GM18951 (cell line): Measurements from ENCODE around the gene DCP1B.

Source experiments
- POLR2A ChIP-seq: IDR thresholded peaks from 4 replicates; pipeline ENCODE4 v1.6.1; 2011; ENCODE audit warnings: mild to moderate bottlenecking; ENCODE audit not compliant: insufficient read length, insufficient read depth; ENCODE audit errors: extremely low read depth
- in situ Hi-C: fragments of 300-500 bp; cut with MboI; formaldehyde crosslinking; loops from one replicate; pipeline ENCODE4 v1.12.0; 2022; ENCODE audit warnings: low sequenced_read_pairs, mixed read lengths, inconsistent platforms; ENCODE audit not compliant: unreplicated experiment

Gene DCP1B

DNA sequence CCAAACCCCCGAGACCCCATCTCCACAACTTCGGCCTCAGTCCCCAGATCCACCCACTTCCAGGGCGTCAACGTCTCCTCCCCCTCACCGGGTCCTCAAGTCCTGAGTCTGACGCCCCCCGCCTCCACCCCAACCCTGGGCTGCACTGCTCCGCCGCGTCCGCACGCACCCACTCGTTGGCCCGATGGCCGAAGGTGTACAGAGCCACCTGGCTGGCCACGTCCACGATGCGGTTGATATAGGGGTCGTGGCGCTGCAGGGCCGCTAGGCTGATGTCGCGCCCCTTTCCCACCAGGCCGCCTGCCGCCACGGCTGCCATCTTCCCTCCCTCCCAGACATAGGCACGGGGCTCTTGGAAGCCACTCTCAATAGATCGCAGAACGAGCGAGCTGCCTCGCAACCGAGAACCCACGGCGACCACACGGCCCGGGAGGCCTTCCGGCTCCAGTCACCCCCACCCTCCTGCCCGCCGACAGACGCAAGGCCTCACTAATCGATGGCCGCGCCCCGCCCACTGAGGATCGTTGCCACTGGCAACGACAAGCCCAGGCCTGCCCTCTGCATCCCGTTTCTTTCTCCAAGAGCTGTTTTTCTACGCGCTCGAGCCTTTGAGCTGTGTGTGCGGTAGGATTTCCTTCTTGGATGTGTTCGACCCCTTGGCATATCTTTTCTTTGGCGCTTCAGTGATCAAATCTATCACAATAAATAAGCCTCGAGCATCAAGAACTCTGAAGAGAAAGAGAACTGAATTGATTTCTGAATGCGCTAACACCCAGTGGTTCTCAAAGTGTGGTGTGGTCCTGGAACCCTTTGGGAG lies at the start of gene DCP1B:
DCP1B (minus strand) TSS at position 345 of the 817 bp plus-strand sequence; CDS start at position 319, 26 bp downstream.
- peak; percentile 77 for TF ChIP-seq POLR2A
- in situ Hi-C loops: no loop called here

- in situ Hi-C loops: no loop called here
- no peak for TF ChIP-seq POLR2A
These were observed 49.4 kb upstream of the DCP1B start for GRCh38 chr12:2053691-2054090.

GRCh38 chr12:2052826-2053678 lies 48.8 kb upstream of the DCP1B start, which contains the start of gene CACNA1C:
Gene CACNA1C (plus strand): TSS chr12:2052987. CDS start chr12:2053563, 576 bp downstream.
- in situ Hi-C loops: no loop called here
- no peak for TF ChIP-seq POLR2A

DNA sequence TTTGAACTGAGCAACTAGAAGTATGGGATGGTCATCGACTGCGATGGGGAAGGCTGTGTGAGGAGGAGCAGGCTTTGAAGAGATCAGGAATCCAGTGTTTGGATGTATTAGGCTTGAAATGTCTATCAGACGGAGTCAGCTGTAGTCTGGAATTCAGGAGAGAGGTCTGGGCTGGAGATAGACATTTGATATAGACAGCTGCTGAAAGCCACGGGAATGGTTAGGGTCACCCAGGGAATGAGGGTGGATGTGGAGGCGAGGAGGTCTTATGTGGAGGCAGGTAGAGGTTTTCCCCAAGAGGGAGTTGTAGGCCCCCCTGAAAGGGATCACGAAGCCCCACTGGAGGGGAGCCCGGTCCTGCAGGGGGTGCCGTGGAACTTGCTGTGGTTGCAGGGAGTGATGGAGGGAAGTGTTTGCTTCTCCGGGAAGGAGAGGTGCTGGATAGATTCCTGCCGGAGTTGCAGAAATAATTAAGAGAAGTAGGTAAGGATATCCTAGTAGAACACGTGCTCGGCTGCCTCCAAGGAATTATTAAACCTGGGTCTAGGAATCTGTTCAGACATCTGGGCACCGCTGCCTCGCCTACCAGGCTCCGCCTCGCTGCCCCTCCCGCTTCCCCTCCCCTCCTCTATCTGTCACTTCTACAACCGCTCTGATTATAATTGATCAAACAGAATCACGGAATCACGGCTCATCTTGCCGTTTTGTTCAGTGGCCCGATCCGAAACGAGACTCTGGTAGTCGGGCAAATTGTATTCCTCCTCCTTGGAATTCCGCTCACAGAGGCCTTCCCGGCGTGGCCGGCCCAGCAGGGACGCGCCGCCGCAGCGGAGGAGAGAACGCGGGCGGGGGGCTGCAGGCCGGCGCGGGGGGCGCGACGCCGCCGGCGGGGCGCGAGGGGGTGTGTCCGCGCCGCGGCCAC lies 47.7 kb upstream of the DCP1B start:
- in situ Hi-C loops: no loop called here
- TF ChIP-seq POLR2A: no peak

- no peak for TF ChIP-seq POLR2A
- in situ Hi-C loops: no loop called here
These were observed 45.6 kb upstream of the DCP1B start for GRCh38 chr12:2049604-2050540.

DNA sequence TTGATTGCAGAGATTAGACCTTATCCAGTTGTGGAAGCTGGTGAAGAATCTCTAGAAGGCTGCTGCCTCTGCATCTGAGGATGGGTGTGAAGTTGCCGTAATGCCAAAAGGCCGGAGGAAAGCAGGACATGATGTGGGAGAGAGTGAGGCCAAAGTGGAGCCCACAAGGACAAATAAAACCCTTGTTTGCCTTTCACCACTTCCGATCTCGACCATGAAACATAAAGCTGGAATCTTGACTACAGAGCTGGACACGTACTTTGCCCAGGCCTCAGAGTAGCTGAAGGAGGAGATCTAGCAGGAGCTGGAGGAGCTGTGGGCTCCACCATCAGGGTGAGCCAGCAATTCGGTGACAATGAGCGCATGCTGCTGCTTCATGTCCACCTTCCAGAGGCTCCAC lies 43.5 kb upstream of the DCP1B start:
- in situ Hi-C loops: no loop called here
- no peak for TF ChIP-seq POLR2A

DNA sequence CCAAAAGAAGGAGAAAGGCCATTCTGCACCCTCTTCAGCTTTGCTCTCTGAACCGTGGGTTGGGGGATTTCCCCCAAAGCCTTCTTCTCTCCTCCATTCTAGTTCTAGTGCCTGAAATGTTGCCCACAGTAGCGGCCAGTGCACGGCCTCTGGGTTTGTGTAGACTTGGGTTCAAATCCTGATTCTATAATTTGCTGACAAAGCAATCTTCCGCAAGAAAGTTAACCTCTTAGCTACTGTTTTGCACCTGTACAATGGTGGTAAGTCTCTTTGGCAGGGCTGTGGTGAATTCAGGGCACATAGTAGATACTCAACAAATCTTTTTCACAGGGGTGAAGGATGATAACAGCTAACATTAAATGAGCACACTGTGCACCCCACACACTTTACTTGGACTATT lies 42.7 kb upstream of the DCP1B start:
- TF ChIP-seq POLR2A: no peak
- in situ Hi-C loops: no loop called here

- in situ Hi-C loops: no loop called here
- TF ChIP-seq POLR2A: no peak
These were observed 39.9 kb upstream of the DCP1B start for GRCh38 chr12:2044165-2044564.

DNA sequence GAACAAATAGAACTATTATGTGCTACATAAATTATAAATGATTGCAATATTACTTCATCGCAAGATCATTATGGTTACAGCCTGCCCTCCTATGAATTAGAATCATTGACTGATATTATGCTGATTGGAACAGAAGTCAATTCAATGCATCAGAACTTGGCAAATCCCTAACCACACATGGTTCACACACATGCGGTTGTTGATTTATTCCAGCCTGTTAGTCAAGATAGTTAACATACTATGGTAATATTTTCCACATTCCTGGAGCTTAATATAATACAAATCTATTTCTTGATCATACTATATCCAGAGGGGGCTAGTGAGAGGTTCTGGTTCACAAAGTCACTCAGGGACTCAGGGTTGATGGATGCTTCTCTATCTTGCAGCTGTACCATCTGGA lies 38.8 kb upstream of the DCP1B start:
- in situ Hi-C loops: no loop called here
- TF ChIP-seq POLR2A: no peak

DNA sequence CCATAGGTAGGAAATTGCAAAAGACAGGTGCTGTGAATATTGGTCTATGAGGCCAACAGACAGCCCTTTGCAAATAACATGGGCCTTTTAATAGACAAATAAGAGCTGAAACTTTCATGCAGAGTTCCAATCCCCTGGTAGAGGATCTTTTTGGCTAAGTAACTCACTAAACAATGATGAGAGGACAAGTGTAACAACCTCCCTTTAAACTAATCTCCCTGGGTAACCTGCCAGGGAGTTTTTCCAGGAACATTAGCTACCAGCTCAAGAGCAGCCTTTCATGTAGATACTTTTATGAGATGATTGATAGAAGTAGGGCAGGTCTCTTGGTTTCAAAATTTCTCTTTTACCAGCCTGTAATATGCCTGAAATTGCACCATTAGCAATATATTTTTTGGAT lies 34.8 kb upstream of the DCP1B start:
- in situ Hi-C loops: no loop called here
- TF ChIP-seq POLR2A: no peak

DNA sequence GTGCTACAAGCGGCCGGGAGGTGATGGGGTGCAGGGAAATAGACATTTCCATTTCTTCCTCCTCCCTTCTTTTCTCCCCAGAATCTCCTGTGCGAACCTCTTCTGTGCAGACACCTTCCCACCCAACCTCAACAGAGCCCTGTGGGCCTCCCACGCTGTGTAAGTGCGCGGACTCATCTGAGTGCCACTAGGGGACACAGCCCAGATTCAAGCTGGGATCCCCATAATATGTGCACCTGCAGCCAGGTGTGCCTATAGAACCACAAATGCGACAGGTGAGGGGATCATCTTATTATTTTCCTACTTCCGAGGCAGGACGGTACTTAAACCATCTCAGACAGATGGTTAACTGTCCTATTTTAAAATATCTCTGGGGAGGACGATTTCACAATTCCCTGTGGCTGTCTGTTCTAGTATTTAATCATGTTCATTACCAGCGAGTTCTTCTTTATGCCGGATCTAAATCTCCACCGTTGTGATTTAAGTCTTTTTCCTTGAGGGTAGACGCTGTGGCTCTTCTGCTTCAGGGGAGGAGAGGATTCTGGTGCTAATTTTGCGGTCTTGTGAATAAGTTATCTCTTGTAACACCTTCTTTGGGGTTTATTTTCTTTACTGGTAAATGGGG lies 31.3 kb upstream of the DCP1B start:
- no peak for TF ChIP-seq POLR2A
- in situ Hi-C loops: no loop called here

DNA sequence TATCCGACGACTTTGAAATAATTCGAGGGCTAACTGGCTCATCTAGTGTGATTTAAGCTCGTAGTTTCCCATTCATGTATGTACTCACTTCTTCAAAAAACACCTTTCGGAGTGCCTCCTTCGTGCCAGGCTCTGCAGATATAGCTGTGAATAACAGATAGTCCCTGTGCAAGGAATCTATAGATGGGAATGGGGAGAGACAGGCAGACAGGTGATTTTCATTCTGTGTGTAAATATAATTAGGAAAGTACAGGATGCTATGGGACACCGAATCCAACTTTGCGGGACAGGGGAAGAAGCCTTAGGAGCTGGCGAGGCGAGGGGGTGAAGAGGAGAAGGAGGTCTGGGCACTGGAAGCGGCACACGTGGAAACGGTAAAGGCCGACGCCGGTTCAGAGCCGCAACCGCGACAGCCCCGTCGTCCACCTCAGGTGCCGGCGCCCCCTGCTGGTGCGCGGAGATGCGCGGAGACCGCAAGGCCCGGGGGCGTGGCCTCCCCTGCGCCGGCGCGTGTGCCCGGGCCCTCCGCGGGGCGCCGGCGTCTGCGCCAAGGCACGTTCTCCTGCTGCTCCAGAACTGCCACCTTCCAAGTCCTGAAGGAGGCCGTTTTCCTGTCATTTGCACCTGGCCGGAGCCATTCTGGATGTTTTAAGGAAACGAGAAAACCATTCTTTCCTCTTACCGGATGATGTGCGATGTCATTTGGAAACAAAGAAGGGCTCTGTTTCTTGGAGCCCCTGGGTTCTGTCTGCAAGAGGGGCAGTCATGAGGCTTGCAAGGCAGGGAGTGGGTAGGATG lies 30.6 kb upstream of the DCP1B start:
- no peak for TF ChIP-seq POLR2A
- in situ Hi-C loops: no loop called here
